ENCODE measurements around the gene EME1. TPM values are rescaled to one million over a fixed set of nuclear protein-coding genes. Genes with fewer than 3 reads are reported as not detected.

EME1 gene
- total RNA-seq, 1 experiment from 2014 or later, result 9.6 TPM

DNA sequence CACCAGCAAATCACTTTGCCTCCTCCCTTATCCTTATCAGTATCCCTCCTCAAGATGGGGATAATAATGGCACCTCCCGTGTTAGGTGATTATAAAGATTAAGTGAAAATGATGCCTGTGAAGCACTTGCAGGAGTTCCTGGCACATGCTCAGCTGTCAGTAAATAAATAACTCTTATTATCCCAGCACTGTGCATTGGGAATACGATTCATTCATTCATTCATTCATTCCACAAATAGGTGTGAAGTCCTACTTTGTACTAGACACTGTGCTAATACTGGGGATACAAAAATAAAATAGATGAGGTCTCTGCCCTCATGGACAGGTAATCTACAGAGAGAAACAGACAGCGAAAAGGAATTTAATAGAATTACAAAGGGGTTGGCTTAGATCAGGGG lies 25.1 kb upstream of the EME1 start:
- DNase-seq (ENCODE audit: low read depth), result no peak

DNA sequence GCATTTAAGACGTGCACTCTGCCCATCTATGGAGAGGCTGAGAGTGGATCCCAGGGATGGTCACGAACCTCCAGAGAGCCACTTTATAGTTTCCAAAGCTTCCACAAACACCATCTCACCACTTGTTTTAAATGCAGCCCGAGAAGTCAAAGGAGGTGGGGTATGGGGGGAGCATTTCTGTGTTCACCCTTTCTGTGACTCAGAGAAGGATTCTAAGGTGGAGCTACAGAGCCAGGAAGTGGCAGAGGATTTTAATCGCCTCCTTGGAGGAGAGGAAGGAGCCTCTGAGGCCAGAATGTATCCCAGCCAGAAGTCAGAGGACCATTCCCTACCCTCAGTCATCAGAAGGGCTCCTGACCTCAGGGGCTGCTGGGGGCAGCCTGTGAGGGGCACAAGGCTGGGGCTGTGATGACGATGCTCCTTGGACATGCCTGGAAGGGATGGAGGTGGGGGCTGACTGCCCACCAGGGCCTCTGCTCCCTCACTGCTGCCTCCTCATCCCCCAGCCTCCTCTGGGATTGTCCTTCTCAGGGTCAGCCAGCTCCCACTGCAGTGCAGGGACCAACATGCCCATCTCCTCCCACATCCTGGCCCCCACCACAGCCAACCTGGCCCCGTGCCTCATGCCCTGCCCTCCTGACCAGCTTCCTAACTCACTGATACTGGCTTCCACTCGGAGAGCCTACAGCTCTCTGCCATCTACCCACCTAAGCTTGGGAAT lies 24.3 kb upstream of the EME1 start:
- DNase-seq (ENCODE audit: low read depth), result peak; percentile 72

DNA sequence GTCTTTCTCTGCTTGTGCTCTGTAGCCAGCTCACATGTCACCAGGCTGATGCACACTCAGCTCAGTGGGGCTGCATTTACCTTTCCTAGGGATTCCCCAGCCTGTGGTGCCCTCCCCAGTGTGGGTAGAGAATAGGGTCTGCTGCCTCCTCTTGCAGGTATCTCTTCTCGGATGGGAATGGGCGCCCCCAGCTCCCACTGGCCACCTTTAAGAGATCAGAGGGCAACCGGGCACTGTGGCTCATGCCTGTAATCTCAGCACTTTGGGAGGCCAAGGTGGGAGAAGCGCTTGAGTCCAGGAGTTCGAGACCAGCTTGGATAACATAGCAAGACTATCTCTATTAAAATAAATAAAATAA lies 23.8 kb upstream of the EME1 start:
- DNase-seq (ENCODE audit: low read depth), result no peak

DNA sequence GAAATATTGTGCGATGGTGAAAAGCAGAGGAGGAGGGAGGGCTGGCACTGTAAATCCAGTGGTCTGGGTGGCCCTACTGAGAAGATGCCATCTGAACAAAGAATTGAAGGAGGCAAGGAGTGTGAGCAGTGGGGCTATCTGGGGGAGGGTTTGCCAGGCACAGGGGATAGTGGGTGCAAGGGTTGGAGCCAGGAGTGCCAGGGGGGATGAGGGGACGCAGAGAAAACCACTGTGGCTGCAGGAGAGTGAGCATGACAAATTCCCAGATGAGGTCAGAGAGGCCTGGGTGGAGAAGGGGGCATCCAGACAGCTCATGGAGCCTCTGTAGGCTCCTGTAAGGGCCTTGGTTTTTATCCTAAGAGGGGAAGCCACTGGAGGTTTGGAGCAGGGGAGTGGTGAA lies 22.3 kb upstream of the EME1 start:
- DNase-seq (ENCODE audit: low read depth), result no peak

DNA sequence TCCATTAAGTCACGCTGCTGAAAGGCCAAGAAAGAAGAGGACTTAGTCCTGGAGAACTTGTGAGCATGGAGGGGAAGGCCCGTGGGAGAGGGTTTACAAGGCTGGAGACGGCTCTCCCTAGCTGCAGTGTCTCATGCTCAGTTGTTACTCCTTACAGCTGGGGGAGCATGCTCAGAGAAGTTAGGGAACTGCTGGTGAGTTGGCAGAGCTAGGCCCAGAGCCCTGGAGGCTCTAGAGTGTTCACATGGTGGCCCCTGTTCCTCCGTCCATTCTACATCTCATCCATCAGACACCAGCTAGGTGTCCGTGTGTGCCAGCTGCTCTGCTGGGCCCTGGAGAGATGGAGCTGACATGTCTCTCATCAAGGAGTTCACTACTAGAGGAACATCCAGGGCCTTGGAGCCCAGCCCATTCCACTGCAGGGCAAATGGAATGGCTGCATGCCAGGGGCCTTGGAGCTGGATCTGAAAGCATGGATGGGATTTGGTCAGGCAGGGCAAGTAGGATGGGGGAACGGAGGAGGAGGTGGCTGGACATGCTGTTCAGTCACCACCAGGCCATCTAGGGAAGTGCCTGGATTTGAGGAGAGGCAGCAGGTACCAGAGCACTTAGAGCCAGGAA lies 20.8 kb upstream of the EME1 start:
- peak; percentile 35 for DNase-seq (ENCODE audit: low read depth)

DNA sequence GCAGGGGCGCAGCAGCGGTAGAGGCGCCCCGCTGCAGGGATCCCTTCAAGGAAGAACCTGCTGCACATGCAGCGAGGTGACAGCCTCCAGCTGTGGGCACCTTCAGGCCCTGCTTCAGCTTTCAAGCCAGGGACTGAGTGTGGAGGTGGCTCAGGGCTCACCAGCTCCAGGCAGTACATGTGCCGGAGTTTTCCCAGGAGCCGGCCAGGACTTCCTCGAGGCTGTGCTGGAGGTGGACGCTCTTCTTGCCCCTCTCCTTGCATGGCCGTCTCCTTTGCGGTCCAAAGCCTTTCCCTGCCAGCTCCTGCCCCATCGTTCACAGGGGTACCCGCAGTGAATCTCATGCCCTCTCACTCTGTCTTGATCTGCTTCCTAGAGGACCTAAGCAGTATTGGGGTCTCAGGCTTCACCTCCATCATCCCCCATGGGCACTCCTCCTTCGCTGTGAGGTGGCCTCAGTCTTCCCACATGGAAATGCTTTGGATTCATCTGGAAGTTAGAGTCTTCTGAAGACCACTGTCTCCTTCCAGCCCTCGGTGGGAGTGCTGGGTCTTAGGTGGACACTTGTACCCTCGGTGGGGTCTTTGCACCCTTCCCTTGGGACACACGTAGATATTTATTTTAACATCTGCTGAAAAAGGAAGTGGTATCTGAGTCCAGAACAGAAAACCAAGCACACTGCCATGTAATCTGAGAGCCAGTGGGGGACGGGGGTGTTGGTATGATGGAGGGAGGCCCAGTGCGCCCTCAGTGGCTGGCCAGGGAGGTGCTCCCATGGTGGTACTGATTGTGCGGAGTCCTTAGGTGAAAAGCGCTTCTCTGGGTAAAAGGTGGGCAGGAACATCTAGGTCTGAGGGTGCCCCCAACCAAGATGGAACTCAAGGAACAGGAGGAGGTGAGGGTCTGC lies 20.1 kb upstream of the EME1 start:
- DNase-seq (ENCODE audit: low read depth), result no peak

DNA sequence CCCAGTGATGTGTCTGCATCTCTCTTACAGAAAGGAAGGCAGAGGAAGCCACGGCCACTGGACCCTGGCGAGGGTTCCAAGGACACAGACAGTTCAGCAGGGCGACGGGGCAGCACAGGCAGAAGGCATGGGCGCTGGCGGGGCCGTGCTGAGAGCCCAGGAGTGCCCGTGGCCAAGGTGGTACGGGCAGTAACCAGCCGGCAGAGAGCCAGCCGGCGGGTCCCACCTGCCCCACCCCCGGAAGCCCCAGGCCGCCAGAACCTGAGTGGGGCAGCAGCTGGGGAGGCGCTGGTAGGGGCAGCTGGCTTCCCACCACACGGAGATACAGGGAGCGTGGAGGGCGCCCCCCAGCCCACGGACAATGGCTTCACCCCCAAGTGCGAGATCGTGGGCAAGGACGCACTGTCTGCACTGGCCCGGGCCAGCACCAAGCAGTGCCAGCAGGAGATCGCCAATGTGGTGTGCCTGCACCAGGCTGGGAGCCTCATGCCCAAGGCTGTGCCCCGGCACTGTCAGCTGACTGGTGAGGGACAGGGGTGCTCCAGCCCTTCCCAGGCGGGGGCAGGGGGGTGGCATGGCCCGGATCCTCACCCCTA lies 19.3 kb upstream of the EME1 start:
- no peak for DNase-seq (ENCODE audit: low read depth)

DNA sequence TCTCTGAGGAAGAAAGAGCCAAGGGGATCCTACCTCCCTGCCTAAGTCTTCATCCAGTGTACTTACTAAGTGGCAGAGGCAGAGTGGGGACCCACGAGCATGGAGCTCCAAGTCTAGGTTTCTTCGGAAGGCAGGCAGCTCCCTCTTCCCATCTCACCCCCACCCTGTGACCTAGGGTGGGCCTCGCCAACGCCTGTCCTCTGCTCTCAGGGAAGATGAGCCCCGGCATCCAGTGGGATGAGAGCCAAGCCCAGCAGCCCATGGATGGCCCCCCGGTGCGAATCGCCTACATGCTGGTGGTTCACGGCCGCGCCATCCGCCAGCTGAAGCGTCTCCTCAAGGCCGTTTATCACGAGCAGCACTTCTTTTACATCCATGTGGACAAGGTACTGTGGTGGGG lies 18.8 kb upstream of the EME1 start:
- no peak for DNase-seq (ENCODE audit: low read depth)

DNA sequence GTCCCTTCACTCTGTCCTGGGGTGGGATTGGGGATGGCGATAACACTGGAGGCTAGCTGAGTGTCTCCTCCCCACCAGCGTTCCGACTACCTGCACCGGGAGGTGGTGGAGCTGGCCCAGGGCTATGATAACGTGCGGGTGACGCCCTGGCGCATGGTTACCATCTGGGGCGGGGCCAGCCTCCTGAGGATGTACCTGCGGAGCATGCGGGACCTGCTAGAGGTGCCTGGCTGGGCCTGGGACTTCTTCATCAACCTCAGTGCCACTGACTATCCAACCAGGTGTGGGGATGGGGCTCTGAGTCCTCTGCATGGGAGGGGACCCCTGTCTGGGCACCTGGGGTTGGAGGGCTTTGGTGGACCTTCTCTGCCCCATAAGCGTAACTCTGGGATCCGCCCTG lies 18.3 kb upstream of the EME1 start:
- DNase-seq (ENCODE audit: low read depth), result no peak

DNA sequence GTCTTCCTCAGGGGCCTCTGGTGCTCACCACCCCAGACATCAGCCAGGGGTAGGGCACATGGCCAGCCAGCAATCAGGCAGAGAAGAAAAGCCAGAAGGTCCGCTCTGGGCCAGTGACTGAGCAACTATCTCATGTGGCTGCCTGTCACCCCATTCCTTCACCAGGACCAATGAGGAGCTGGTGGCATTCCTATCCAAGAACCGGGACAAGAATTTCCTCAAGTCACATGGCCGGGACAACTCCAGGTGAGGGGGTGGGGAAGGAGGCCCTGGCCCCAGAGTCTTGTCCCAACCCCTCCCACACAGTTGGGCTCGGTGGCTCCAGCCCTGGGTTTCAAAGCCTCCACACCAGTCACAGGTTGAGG lies 17.7 kb upstream of the EME1 start:
- no peak for DNase-seq (ENCODE audit: low read depth)

DNA sequence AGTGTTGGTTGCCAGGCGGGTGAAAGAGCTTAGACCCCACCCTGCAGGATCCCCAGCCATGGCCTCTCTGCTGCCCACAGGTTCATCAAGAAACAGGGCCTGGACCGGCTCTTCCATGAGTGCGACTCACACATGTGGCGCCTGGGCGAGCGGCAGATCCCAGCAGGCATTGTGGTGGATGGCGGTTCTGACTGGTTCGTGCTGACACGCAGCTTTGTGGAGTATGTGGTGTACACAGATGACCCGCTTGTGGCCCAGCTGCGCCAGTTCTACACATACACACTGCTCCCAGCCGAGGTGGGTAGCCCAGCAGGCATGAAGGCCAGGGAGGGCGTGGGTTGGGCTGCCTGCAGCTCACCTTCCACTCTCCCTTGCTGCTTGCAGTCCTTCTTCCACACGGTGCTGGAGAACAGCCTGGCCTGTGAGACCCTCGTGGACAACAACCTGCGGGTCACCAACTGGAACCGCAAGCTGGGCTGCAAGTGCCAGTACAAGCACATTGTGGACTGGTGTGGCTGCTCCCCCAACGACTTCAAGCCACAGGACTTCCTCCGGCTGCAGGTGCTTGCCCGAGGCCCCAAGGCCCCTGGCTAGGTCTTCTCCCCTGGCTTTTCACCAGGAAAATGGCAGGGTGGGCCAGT lies 17.2 kb upstream of the EME1 start:
- DNase-seq (ENCODE audit: low read depth), result no peak

DNA sequence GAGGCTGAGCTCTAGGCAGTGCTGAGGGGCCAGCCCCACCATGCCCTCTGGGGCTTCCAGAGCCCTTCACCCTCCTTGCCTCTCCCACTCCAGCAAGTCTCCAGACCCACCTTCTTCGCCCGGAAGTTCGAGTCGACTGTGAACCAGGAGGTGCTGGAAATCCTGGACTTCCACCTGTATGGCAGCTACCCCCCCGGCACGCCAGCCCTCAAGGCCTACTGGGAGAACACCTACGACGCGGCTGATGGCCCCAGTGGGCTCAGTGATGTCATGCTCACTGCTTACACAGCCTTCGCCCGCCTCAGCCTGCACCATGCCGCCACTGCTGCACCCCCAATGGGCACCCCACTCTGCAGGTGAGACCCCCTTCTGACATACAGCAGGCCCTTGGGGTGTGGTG lies 16.6 kb upstream of the EME1 start:
- DNase-seq (ENCODE audit: low read depth), result no peak

DNA sequence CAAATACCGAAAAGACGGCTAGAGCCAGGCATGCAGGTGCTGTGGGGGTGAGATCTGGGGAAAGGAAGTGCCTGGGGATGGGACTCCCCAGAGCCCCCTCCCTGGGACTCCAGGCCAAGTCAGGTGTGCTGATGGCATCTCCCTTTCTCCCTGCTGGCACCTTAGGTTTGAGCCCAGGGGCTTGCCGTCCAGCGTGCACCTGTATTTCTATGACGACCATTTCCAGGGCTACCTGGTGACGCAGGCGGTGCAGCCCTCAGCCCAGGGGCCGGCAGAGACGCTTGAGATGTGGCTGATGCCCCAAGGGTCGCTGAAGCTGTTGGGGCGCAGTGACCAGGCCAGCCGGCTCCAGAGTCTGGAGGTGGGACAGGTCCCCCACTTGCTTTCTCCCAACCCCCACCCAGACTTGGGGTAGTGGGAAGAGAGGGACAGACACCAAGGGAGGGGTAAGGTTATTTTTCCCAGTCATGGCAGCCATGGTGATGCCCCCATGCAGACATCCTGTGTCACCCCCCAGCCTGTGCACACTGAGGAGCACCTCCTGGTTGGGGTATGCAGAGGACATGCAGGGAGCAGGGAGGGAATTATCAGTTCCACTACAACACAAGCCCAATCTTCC lies 16.0 kb upstream of the EME1 start:
- DNase-seq (ENCODE audit: low read depth), result no peak

DNA sequence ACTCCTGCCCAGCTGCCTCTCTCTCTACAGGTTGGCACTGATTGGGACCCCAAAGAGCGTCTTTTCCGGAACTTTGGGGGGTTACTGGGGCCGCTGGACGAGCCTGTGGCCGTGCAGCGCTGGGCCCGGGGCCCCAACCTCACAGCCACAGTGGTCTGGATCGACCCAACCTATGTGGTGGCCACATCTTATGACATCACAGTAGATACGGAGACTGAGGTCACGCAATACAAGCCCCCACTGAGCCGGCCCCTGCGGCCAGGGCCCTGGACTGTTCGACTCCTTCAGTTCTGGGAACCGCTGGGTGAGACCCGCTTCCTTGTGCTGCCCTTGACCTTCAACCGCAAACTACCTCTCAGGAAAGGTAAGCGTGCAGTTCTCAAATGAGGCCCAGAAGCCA lies 14.9 kb upstream of the EME1 start:
- DNase-seq (ENCODE audit: low read depth), result no peak

DNA sequence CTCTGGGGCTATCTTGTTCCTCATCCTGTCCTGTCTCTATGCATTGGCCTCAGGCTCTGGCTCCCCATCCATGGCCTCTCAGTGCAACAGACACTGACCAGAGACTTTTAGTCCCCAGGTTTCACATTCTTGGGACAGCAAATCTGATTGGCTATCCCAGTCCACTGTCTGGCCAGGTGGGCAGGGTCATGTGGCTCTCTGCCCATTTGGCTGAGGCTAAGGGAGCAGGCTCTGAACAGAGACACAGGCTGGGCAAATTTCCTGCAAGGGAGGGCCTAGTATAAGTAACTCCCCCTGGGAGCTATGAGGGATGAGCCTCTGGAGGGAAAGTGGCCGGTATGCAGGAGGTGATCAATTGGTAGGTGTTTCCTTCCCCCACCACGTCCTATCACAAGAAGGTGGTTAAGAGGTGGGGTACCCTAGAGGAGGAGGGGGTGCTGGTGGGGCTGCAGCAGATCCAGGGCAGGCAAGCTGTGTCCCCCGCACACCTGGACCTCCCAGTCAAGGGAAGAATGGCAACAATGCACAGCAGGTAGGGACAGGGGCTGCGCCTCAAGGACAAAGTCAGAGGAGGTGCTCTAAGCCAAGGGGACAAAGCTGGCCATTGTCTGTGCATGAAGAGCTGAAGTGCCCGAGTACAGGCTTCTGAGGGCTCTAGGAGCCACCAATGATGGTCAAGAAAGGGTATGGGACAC lies 13.9 kb upstream of the EME1 start:
- DNase-seq (ENCODE audit: low read depth), result no peak

DNA sequence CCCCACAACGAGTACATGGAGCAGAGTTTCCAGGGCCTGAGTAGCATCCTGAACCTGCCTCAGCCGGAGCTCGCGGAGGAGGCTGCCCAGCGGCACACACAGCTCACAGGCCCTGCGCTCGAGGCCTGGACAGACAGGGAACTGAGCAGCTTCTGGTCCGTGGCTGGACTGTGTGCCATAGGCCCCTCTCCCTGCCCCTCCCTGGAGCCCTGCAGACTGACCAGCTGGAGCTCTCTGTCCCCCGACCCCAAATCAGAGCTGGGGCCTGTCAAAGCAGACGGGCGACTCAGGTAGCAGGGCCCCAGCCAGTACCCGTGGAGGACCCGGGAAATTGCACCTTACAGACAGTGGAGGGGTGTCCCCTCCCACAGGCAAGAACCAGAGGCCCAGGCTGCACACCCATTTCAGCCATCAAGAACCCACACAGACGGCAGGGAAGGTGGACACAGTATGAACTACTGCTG lies 13.0 kb upstream of the EME1 start:
- no peak for DNase-seq (ENCODE audit: low read depth)

DNA sequence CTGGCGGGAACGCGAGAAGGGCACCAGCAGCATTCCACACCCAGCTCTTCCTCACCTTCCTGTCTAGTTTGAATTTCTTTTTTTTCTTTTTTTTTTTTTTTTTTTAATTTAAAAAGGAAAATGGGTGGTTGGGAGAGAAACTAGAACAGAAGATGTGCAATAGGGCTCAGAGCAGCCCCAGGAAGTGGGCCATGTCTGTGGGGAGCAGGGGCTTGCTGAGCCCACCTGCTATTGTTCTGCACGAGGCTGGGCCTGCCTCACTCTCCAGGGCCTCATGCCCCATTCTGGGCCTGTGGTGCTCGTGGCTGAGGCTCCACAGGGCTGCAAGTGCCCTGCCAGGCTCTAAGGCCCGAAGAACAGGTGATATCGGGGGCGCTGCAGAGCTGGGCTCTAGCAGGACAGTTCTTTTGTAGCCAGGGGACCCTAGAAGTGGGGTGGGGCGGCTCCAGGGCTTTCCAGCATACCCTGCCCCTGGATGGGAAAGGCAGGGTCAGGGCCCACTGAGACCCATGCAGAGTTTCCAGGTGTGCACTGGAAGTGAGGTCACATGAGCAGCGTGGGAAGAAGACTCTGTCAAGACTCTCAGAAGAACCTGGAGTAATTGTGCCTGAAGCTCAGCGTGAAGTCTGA lies 12.4 kb upstream of the EME1 start:
- DNase-seq (ENCODE audit: low read depth), result no peak

DNA sequence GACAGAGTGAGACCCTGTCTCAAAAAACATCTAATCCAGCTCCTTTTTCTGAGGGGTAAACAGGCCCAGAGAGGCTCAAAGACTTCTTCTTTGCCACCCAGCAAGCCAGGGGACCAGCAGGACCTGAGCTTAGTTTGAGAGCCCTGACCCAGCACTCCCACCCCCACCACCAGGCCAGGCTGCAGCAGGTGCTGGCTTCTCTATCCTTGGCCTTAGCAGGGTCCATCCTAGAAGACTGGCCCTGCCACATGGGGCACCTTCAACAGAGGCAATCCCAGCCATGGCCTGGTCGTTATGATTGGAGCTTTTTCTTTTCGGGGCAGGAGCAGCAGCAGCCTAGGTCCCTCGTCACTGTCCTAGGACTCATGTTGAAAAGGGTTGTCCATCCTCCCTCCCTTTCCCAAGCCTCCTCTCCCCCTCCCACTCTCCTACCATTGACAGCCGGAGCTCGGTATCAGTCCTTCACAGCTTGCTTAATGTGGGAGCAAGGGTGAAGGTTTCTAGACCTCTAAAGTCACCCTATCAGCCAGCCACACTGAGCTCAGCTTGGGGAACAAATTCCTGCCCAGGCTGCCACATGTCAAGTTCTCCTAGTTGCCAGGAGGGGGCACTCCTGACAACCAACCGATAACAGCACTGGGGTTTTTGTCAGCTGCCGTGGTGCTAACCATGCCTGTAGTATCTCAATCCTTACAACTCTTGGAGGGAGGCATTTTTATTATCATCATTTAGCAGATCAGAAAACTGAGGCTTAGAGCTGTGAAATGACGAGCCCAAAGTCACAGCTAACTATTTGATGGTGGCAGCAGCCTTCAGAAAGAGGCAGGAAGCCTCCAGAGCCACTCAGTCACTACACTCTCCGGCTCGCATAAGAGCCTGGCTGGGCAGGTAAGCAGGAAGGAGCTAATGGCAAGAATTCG lies 11.2 kb upstream of the EME1 start:
- DNase-seq (ENCODE audit: low read depth), result peak; percentile 57

DNA sequence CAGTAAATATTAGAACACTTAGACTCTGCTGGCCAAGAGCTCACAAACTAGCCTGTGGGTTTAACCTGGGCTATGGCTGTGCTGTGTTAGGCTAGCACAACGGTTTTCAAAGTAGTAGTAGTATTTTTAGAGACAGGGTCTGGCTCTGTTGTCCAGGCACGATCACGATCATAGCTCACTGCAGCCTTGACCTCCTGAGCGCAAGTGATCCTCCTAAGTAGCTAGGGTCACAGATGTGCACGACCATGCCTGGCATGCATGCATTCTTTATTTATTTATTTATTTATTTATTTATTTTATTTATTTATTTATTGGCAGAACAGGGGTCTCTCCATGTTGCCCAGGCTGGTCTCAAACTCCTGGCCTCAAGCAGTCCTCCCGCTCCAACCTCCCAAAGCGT lies 10.4 kb upstream of the EME1 start:
- DNase-seq (ENCODE audit: low read depth), result no peak

All from M059J (cell line).